Testis (tissue), 3 donors: ENCODE results near the gene IFT43. TPM values are rescaled to one million over a fixed set of nuclear protein-coding genes. Genes with fewer than 3 reads are reported as not detected.

Experiments
- DNase-seq: peaks from one replicate; pipeline ENCODE4 v3.0.0-alpha.2; 2019
- H3K27ac ChIP-seq, 2 donors: fragments of 200-600 bp; sonication (generic); one replicate each; pipeline ENCODE4 v1.5.1; 2019
- H3K27me3 ChIP-seq: fragments of 200-600 bp; sonication (generic); one replicate; pipeline ENCODE4 v1.5.1; 2019
- H3K36me3 ChIP-seq: fragments of 200-600 bp; sonication (generic); one replicate; pipeline ENCODE4 v1.5.1; 2017; ENCODE audit warnings: low read depth; ENCODE audit errors: missing control alignments
- H3K4me1 ChIP-seq: fragments of 200-600 bp; sonication (generic); one replicate; pipeline ENCODE4 v1.5.1; 2019
- H3K4me3 ChIP-seq, 2 donors: fragments of 200-600 bp; sonication (generic); one replicate each; pipeline ENCODE4 v1.5.1; 2017 to 2019
- H3K9me3 ChIP-seq: fragments of 200-600 bp; sonication (generic); one replicate; pipeline ENCODE4 v1.5.1; 2017
- CTCF ChIP-seq, 3 experiments: fragments of 450-650 bp in 2 of 3; fragments of 200-600 bp in 1 of 3; sonication (generic) in 1 of 3; IDR thresholded peaks; one replicate each; pipeline ENCODE4 v1.5.1; 2016 to 2019; ENCODE audit warnings: antibody characterized with exemption in 3 of 3, mild to moderate bottlenecking in 2 of 3, moderate library complexity in 1 of 3
- POLR2A ChIP-seq: fragments of 450-650 bp; IDR thresholded peaks from one replicate; pipeline ENCODE4 v1.6.1; 2017; ENCODE audit warnings: antibody characterized with exemption, mild to moderate bottlenecking, moderate library complexity
- WGBS, 2 donors: methylation state at CpG; one replicate each; pipeline ENCODE4 v1.1.5; 2018; 5-methylcytosine and 5-hydroxymethylcytosine counted together
- intact Hi-C: fragments of 100-400 bp; cut with DNase I; formaldehyde crosslinking; loops from one replicate; pipeline ENCODE4 v1.15.1; 2023; ENCODE audit warnings: low total_unique reads
- polyA plus RNA-seq: library from polyadenylated mRNA; stranded (reverse); fragments of 350-450 nt; fragmentation: Illumina TruSeq; extraction: RNeasy Lipid Tissue Mini Kit (QIAGEN cat#74804); gene quantifications from one replicate; pipeline ENCODE4 v1.2.3, GENCODE V29; 2014; ENCODE audit warnings: low read depth, low replicate concordance; ENCODE audit not compliant: insufficient read depth
- total RNA-seq, 2 donors: library from RNA; depleted of rRNA; stranded (reverse); fragments of >200 nt; gene quantifications; one replicate each; pipeline ENCODE4 v1.2.3, GENCODE V29; 2016

Gene IFT43
- total and polyA plus RNA-seq, 3 donors from 2014 or later = 55.1 to 85.4 (median 68.4) TPM

DNA sequence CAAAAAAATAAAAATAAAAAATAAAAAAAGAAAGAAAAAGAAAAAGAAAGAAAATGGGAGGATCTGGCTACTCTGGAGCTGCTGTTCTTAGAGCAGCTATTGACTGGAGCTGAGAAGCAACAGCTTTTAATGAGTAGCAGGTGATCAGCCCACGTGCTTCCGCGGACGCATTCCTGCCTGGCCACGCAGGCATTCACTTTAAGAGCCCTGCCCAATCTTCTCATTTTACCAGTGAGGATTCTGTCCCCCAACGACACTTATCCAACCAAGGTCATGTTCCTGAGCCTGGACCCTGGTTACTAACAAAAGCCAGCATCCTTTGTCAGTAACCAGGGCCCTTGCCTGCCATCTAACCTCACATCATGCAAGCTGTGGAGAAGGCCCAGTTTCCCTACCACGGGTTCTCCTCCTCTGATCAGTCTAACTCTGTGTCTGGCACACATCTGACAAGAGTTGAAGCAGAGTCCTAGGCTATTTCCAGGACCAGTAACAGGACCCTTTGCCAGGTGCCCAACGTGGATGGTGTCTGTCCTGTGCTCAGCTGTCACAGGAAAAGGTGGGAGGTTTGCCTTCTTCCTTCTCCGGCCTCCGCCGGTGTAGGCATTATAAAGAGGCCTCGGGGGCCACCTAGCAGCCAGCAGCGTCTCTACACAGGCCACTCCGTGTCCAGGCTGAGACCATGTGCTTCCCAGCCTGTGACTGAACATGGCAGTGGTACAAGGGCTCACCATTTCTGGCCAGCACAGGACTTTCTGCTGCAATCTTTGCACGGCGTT, 105.2 kb downstream of the IFT43 start:
- TF ChIP-seq CTCF (IDR thresholded peaks at IDR 0.05) (peak in 2 of 3 experiments; percentile 15 to 18), POLR2A (no peak)
- Histone ChIP-seq H3K4me3 (no peak overlapping the region), H3K27me3 (no peaks in the 10 kb centered on the region), H3K4me1 (peaks cover 11% of the 10 kb centered on the region), H3K27ac (no peak overlapping the region), H3K36me3 (no peaks in the 10 kb centered on the region), H3K9me3 (no peaks in the 10 kb centered on the region)
- peak; percentile 73 for DNase-seq
- 46 to 68% methylated on average over 7 to 16 of the region's 16 CpGs for WGBS, 2 donors
- intact Hi-C loops = no loop called here

GRCh38 chr14:76093077-76093476, 107.5 kb downstream of the IFT43 start:
- WGBS, 2 donors = 82 to 91% methylated on average over 2 of the region's 2 CpGs
- TF ChIP-seq POLR2A = no peak
- TF ChIP-seq CTCF (IDR thresholded peaks at IDR 0.05) = no peak
- H3K9me3 ChIP-seq = no peaks in the 10 kb centered on the region
- no peak overlapping the region for H3K4me3 ChIP-seq
- DNase-seq = no peak
- intact Hi-C loops = no loop called here
- no peak overlapping the region for H3K27ac ChIP-seq
- H3K4me1 ChIP-seq = peaks cover 11% of the 10 kb centered on the region
- no peaks in the 10 kb centered on the region for H3K27me3 ChIP-seq
- H3K36me3 ChIP-seq = no peaks in the 10 kb centered on the region

DNA sequence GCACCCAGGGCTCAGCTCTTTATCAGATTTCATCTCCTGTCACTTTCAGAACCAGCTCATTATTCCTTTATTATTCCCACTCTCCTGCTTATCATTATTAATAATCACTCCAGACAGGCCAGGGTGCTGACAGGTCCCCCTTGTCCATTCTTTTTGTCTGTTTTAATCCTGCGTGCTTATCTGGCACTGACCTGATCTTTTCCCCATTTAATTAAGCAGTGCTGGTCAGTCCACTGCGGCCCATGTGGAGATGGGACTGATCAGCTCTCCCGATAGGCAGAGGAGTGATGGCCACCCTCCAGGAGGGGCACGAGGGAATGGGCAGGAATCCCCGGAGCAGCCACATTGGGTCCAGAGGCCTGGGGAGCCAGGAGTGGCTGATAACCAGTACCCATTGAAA, 110.7 kb downstream of the IFT43 start:
- Histone ChIP-seq H3K9me3 (no peaks in the 10 kb centered on the region), H3K4me1 (no peaks in the 10 kb centered on the region), H3K36me3 (no peaks in the 10 kb centered on the region), H3K4me3 (no peak overlapping the region), H3K27me3 (no peaks in the 10 kb centered on the region), H3K27ac (no peak overlapping the region)
- no peak for DNase-seq
- WGBS, 2 donors = 88 to 97% methylated on average over 5 of the region's 5 CpGs
- no peak for TF ChIP-seq CTCF (IDR thresholded peaks at IDR 0.05)
- no peak for TF ChIP-seq POLR2A
- intact Hi-C loops = no loop called here

DNA sequence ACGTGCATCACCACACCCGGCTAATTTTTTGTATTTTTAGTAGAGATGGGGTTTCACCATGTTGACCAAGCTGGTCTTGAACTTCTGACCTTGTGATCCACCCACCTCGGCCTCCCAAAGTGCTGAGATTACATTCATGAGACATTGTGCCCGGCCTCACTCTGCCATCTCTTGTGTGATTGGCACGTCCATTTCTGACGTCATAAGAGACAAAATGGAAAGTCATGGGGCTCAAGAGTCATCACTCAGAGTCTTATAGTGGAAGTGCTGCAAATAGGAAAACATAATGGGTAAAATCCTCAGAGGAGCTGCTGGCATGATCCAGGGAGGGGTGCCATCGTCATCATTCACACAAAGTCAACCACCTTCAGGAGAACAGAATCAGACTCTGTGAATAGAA, 112.0 kb downstream of the IFT43 start:
- no peaks in the 10 kb centered on the region for H3K27me3 ChIP-seq
- no peak for DNase-seq
- TF ChIP-seq CTCF (IDR thresholded peaks at IDR 0.05) = no peak
- no peak for TF ChIP-seq POLR2A
- H3K4me3 ChIP-seq = no peak overlapping the region
- no peaks in the 10 kb centered on the region for H3K36me3 ChIP-seq
- WGBS, 2 donors = 93% methylated on average over 7 of the region's 7 CpGs
- no peaks in the 10 kb centered on the region for H3K9me3 ChIP-seq
- H3K4me1 ChIP-seq = no peaks in the 10 kb centered on the region
- no peak overlapping the region for H3K27ac ChIP-seq
- intact Hi-C loops = no loop called here

- intact Hi-C loops = no loop called here
- Histone ChIP-seq H3K36me3 (no peaks in the 10 kb centered on the region), H3K27me3 (no peaks in the 10 kb centered on the region), H3K4me3 (no peak overlapping the region), H3K27ac (no peak overlapping the region), H3K4me1 (no peaks in the 10 kb centered on the region), H3K9me3 (no peaks in the 10 kb centered on the region)
- WGBS, 2 donors = 88 to 89% methylated on average over 8 of the region's 8 CpGs
- no peak for DNase-seq
- no peak for TF ChIP-seq CTCF (IDR thresholded peaks at IDR 0.05)
- no peak for TF ChIP-seq POLR2A
Observed at GRCh38 chr14:76098047-76098446, 112.5 kb downstream of the IFT43 start.
